K562 (cell line): ENCODE results near the gene NUPR1. TPM values are rescaled to one million over a fixed set of nuclear protein-coding genes. Genes with fewer than 3 reads are reported as not detected.
A peak's percentile ranks its signal among the peaks of the same experiment; 100 is the strongest.

Experiments used
- ATAC-seq: fragments of 200-7000 bp; cut with Tn5 transposase; 3 replicates; pipeline ENCODE4 v1.9.1; 2020; ENCODE audit warnings: moderate library complexity
- BruUV-seq: library from RNA; stranded (reverse); fragments of 400-500 nt; replicated peaks from 2 replicates; lab custom pipeline; 2021; lab: Mats Ljungman, UMichigan
- CTCF ChIA-PET: fragments of 300-600 bp; formaldehyde crosslinking; extraction: SDS; loops from one replicate; lab custom pipeline; 2021; ENCODE audit warnings: low intra/inter-chr PET ratio; lab: Yijun Ruan, JAX
- POLR2A ChIA-PET: fragments of 300-600, 350-650 bp; sonication (Branson Sonifier 250); formaldehyde crosslinking; extraction: SDS; loops from one replicate; lab custom pipeline; 2021; ENCODE audit warnings: antibody characterized with exemption, inconsistent platforms; lab: Yijun Ruan, JAX
- DNase-seq, 4 experiments: peaks; one replicate each; pipeline versions ENCODE4 v3.0.0 to v3.0.0-alpha.2; 2011 to 2018; ENCODE audit warnings: low spot score in 3 of 4, mixed read lengths in 3 of 4; ENCODE audit errors: extremely low read depth in 1 of 4
- FAIRE-seq: peaks from 2 replicates; lab custom pipeline; 2011; peaks lifted over from hg19 to GRCh38; lab: Jason Lieb, UNC
- H2AFZ ChIP-seq: 2 replicates; pipeline ENCODE4 v1.6.0; 2011; ENCODE audit warnings: low read depth, low read length, control low read depth, inconsistent platforms
- H3K27ac ChIP-seq: fragments of 200-600 bp; 3 replicates; pipeline ENCODE4 v1.8.0; 2011; ENCODE audit warnings: low read depth, mild to moderate bottlenecking, control low read depth, inconsistent platforms, low read length, moderate library complexity, mixed read lengths; ENCODE audit errors: extremely low read depth
- H3K27me3 ChIP-seq, 2 experiments: fragments of 300-600 bp in 1 of 2; 2 replicates in 1 of 2; 3 replicates in 1 of 2; pipeline versions ENCODE4 v1.6.0 to v1.8.0; 2011; ENCODE audit warnings: inconsistent platforms in 2 of 2, low read length in 2 of 2, mild to moderate bottlenecking in 1 of 2, mixed read lengths in 1 of 2, moderate library complexity in 1 of 2; ENCODE audit not compliant: control insufficient read depth in 2 of 2, insufficient read depth in 2 of 2
- H3K36me3 ChIP-seq: fragments of 300-600 bp; 3 replicates; pipeline ENCODE4 v1.8.0; 2011; ENCODE audit warnings: mild to moderate bottlenecking, low read length, inconsistent platforms; ENCODE audit not compliant: control insufficient read depth, insufficient read depth
- H3K4me1 ChIP-seq, 2 experiments: fragments of 200-600 bp in 1 of 2; replicated peaks in 1 of 2; 2 replicates in 1 of 2; 3 replicates in 1 of 2; pipeline versions ENCODE4 v1.5.1 to v1.8.0; 2011; ENCODE audit warnings: inconsistent platforms in 2 of 2, low read length in 2 of 2, mild to moderate bottlenecking in 1 of 2, mixed read lengths in 1 of 2, moderate library complexity in 1 of 2; ENCODE audit not compliant: control insufficient read depth in 2 of 2, insufficient read depth in 2 of 2
- H3K4me2 ChIP-seq: 2 replicates; pipeline ENCODE4 v1.6.1; 2011; ENCODE audit warnings: low read length, control low read depth, inconsistent platforms, mixed read lengths; ENCODE audit not compliant: insufficient read depth
- H3K4me3 ChIP-seq: fragments of 200-600 bp; sonication (generic), shearing (Covaris generic); 2 replicates; pipeline ENCODE4 v1.5.1; 2016; ENCODE audit warnings: control low read depth, inconsistent platforms
- H3K79me2 ChIP-seq: fragments of 200-600 bp; 3 replicates; pipeline ENCODE4 v1.8.0; 2011; ENCODE audit warnings: low read length, inconsistent platforms; ENCODE audit not compliant: control insufficient read depth, insufficient read depth
- H3K9ac ChIP-seq, 2 experiments: 2 replicates each; pipeline versions ENCODE4 v1.6.0 to v1.6.1; 2011; ENCODE audit warnings: low read depth in 2 of 2, low read length in 2 of 2, control low read depth in 1 of 2, inconsistent platforms in 1 of 2, mild to moderate bottlenecking in 1 of 2, mixed read lengths in 1 of 2; ENCODE audit not compliant: insufficient read depth in 1 of 2
- H3K9me1 ChIP-seq: one replicate; pipeline ENCODE4 v1.6.0; 2011; ENCODE audit warnings: inconsistent platforms, mild to moderate bottlenecking, low read length, moderate library complexity; ENCODE audit not compliant: control insufficient read depth, insufficient read depth
- H3K9me3 ChIP-seq: replicated peaks from 2 replicates; pipeline ENCODE4 v1.5.1; 2011; ENCODE audit warnings: low read depth, low read length, inconsistent platforms; ENCODE audit not compliant: control insufficient read depth, insufficient read depth
- H4K20me1 ChIP-seq: replicated peaks from 2 replicates; pipeline ENCODE4 v1.6.1; 2011; ENCODE audit warnings: low read length, inconsistent platforms, mixed read lengths; ENCODE audit not compliant: control insufficient read depth, insufficient read depth
- ARID1B ChIP-seq: fragments of 450-650 bp; IDR thresholded peaks from 2 replicates; pipeline ENCODE4 v1.6.1; 2016; ENCODE audit warnings: antibody characterized with exemption, mild to moderate bottlenecking, inconsistent platforms
- E2F3 ChIP-seq: fragments of 250-450 bp; sonication (Bioruptor Pico); IDR thresholded peaks from 2 replicates; pipeline ENCODE4 v1.4.0; 2020; ENCODE audit warnings: mild to moderate bottlenecking
- GATAD2B ChIP-seq: fragments of 450-650 bp; IDR thresholded peaks from 2 replicates; pipeline ENCODE4 v1.6.1; 2017; ENCODE audit warnings: mild to moderate bottlenecking, borderline replicate concordance
- KAT7 ChIP-seq: sonication (generic); formaldehyde crosslinking; IDR thresholded peaks from 2 replicates; pipeline ENCODE4 v1.8.0; 2022; ENCODE audit warnings: missing genetic modification reagents, mild to moderate bottlenecking, borderline replicate concordance
- MTA3 ChIP-seq: fragments of 450-650 bp; formaldehyde crosslinking; IDR thresholded peaks from 2 replicates; pipeline ENCODE4 v1.6.1; 2017; ENCODE audit warnings: mild to moderate bottlenecking, borderline replicate concordance
- NRF1 ChIP-seq, 2 experiments: fragments of 450-650 bp; IDR thresholded peaks in 1 of 2; conservative IDR thresholded peaks in 1 of 2; 2 replicates each; pipeline ENCODE4 v1.6.1; 2014; ENCODE audit warnings: mild to moderate bottlenecking in 2 of 2
- POLR2AphosphoS5 ChIP-seq: IDR thresholded peaks from 2 replicates; pipeline ENCODE4 v1.6.1; 2011; ENCODE audit warnings: mild to moderate bottlenecking, low read depth, low read length, moderate library complexity; ENCODE audit not compliant: control insufficient read depth, insufficient read depth
- POLR2G ChIP-seq: fragments of 200-400 bp; formaldehyde crosslinking; IDR thresholded peaks from 2 replicates; pipeline ENCODE4 v1.6.1; 2017; ENCODE audit warnings: low read depth, mild to moderate bottlenecking, antibody characterized with exemption, low read length, moderate library complexity
- TSHZ1 ChIP-seq: fragments of 250-450 bp; sonication (Bioruptor Pico); IDR thresholded peaks from 2 replicates; pipeline ENCODE4 v1.4.0; 2020; ENCODE audit warnings: mild to moderate bottlenecking, moderate library complexity
- ZNF324 ChIP-seq: fragments of 250-450 bp; sonication (Bioruptor Pico); IDR thresholded peaks from 2 replicates; pipeline ENCODE4 v1.4.0; 2020; ENCODE audit warnings: mild to moderate bottlenecking
- ZNF445 ChIP-seq: fragments of 250-450 bp; sonication (Bioruptor Pico); IDR thresholded peaks from 2 replicates; pipeline ENCODE4 v1.4.0; 2020; ENCODE audit warnings: low read depth, mild to moderate bottlenecking, moderate library complexity
- WGBS: fragments of 100-300 bp; shearing (Covaris generic); methylation state at CpG from one replicate; pipeline ENCODE4 v1.1.6; 2016; ENCODE audit warnings: low coverage, mixed read lengths; ENCODE audit not compliant: insufficient coverage; ENCODE audit errors: missing lambda C conversion rate; 5-methylcytosine and 5-hydroxymethylcytosine counted together
- in situ Hi-C: fragments of 300-500 bp; cut with MboI; formaldehyde crosslinking; loops from 4 replicates; pipeline ENCODE4 v1.15.0; 2018; ENCODE audit warnings: inconsistent platforms, mixed read lengths
- intact Hi-C: fragments of 100-400 bp; cut with micrococcal nuclease; formaldehyde crosslinking; loops from 2 replicates; pipeline ENCODE4 v1.14.2; 2022
- polyA plus RNA-seq, 8 experiments: library from polyadenylated mRNA; depleted of rRNA in 4 of 8; stranded (reverse) in 5 of 8; unstranded in 3 of 8; fragments of >200 nt; fragmentation: Nextera tagmentation in 2 of 8; fragmentation: Illumina TruSeq in 1 of 8; extraction: Ambion mirVana in 2 of 8; extraction: Trizol in 1 of 8; gene quantifications; 2 replicates each; pipeline versions ENCODE4 v1.2.1 to v1.2.3, GENCODE V29; 2011 to 2014; ENCODE audit warnings: inconsistent platforms in 1 of 8, missing spikeins in 1 of 8
- total RNA-seq, 7 experiments: library from RNA; depleted of rRNA in 6 of 7; stranded (reverse); fragments of >200 nt in 6 of 7; fragmentation: Illumina TruSeq in 2 of 7; extraction: Trizol in 2 of 7; gene quantifications; 2 replicates each; pipeline versions ENCODE4 v1.2.1 to v1.2.3, GENCODE V29; 2011 to 2021; ENCODE audit warnings: low replicate concordance in 1 of 7

The NUPR1 gene
- total and polyA plus RNA-seq, 9 of the 15 experiments (the other 6 are each of a cell fraction or from before 2014, with no cell fraction given), result 0.07 to 1.5 (median 0.27) TPM

GRCh38 chr16:28491230-28491969 lies 47.4 kb downstream of the NUPR1 start (continued):
- TF ChIP-seq NRF1 (conservative IDR thresholded peaks at IDR 0.05 in 1 of 2, IDR thresholded peaks at IDR 0.05 in 1 of 2) (peak; percentile 30 to 36; a peak in 1 of 4 replicates), ARID1B (0 out of 2 replicates have a peak, but pooled peaks have one; percentile 10), MTA3 (peak; percentile 63), GATAD2B (0 out of 2 replicates have a peak, but pooled peaks have one; percentile 60)

GRCh38 chr16:28486266-28486665 lies 52.5 kb downstream of the NUPR1 start:
- ATAC-seq, result no peak
- CTCF ChIA-PET, result no interaction called here
- Histone ChIP-seq H3K9ac (no peak overlapping the region; a peak in 1 of 4 replicates), H3K36me3 (peaks cover 40% of the 10 kb centered on the region; the same call in 2 of the 3 replicates), H3K9me3 (no peaks in the 10 kb centered on the region), H3K9me1 (no peaks in the 10 kb centered on the region), H2AFZ (no peak overlapping the region)
- in situ Hi-C loops, result loop anchor here (25.0 kb wide), 1 partner anchor 1726 kb away; no protein-coding TSS in a partner anchor
- TF ChIP-seq ZNF324 (CRISPR knock-in tag) (no peak), POLR2AphosphoS5 (no peak), E2F3 (no peak), TSHZ1 (CRISPR knock-in tag) (no peak), POLR2G (0 out of 2 replicates have a peak, but pooled peaks have one; percentile 24), ZNF445 (no peak), KAT7 (CRISPR knock-in tag) (no peak)
- TF ChIP-seq, all 486 proteins: peak for 1
- POLR2A ChIA-PET, result interaction anchor here (1.1 kb wide), 1 partner anchor 12 kb away, joined by 4 read pairs; no protein-coding TSS in a partner anchor
- BruUV-seq, result no TSS peak
- FAIRE-seq (no peak), DNase-seq (no peak)
- Histone ChIP-seq H3K4me3 (no peak overlapping the region), H4K20me1 (no peaks in the 10 kb centered on the region), H3K27ac (no peak overlapping the region), H3K79me2 (peaks cover 3% of the 10 kb centered on the region; the same call in 2 of the 3 replicates), H3K4me2 (no peak overlapping the region), H3K4me1 (peaks cover 0 to 11% of the 10 kb centered on the region in 2 experiments; a peak in 2 of 5 replicates), H3K27me3 (no peaks in the 10 kb centered on the region)
- 96% methylated on average over 4 of the region's 5 CpGs for WGBS
- intact Hi-C loops, result no loop called here
